ENCODE data around the gene MAPK4. TPM values are rescaled to one million over a fixed set of nuclear protein-coding genes. Genes with fewer than 3 reads are reported as not detected.
"Not testable (repeated sequence)": the region's sequence is repeated elsewhere in the genome, so short reads cannot be mapped to it uniquely, and the experiment has no call there.

Gene MAPK4
- total RNA-seq, result 1 to 10 TPM; 2.0 to 3.8 TPM
- 6.3 TPM for polyA plus RNA-seq (2013, experiment 1 of 2)
- 5.8 TPM for polyA plus RNA-seq (2013, experiment 2 of 2)
- long read RNA-seq, experiment 1, full-length matches to known transcripts, result 2 of 4 reads
- long read RNA-seq, experiment 1, partial matches to known transcripts, result 0 of 4 reads
- long read RNA-seq, experiment 1, other reads (novel, unspliced or antisense), result 2 of 4 reads
- long read RNA-seq, experiment 2, full-length matches to known transcripts, result 9 of 13 reads
- long read RNA-seq, experiment 2, partial matches to known transcripts, result 1 of 13 reads
- long read RNA-seq, experiment 2, other reads (novel, unspliced or antisense), result 3 of 13 reads
- long read RNA-seq, experiment 3, result 0 reads
- long read RNA-seq, experiment 4, result 0 reads

- H3K9ac ChIP-seq (ENCODE audit: extremely low read depth, low read length, poor library complexity, severe bottlenecking), result peak within 1 kb of the TSS; percentile 11
- H3K4me1 Mint-ChIP-seq, result peaks cover 11% of the 10 kb centered on the region
- H3K27ac Mint-ChIP-seq, result no peak within 1 kb of the TSS
- no peaks in the 10 kb centered on the region for H3K36me3 ChIP-seq (ENCODE audit: control insufficient read depth, insufficient read depth, low read length)
- no peaks in the 10 kb centered on the region for H3K9me3 ChIP-seq (ENCODE audit: control insufficient read depth, low read length)
- no peaks in the 10 kb centered on the region for H3K36me3 Mint-ChIP-seq (ENCODE audit: low read depth)
- 0% methylated on average over 21 to 109 of the region's 109 CpGs for WGBS, 2 experiments (ENCODE audit: insufficient coverage in 1 of 2, insufficient read length in 1 of 2)
- no peaks in the 10 kb centered on the region for H3K9me3 Mint-ChIP-seq
- peak within 1 kb of the TSS; percentile 57 for H3K4me3 Mint-ChIP-seq
- H3K4me1 ChIP-seq (ENCODE audit: control insufficient read depth, insufficient read depth, low read length), result peaks cover 3% of the 10 kb centered on the region
- H3K27me3 Mint-ChIP-seq (ENCODE audit: insufficient read depth), result peaks cover 81% of the 10 kb centered on the region
- no peak for TF ChIP-seq CTCF (conservative IDR thresholded peaks at IDR 0.05)
- peaks cover 63% of the 10 kb centered on the region for H3K27me3 ChIP-seq (ENCODE audit: control insufficient read depth, insufficient read depth, low read length, poor library complexity, severe bottlenecking)
- DNase-seq, result peak; percentile 85
- no peak within 1 kb of the TSS for H3K27ac ChIP-seq (ENCODE audit: low read depth, low read length)
- H3K4me3 ChIP-seq (ENCODE audit: low read length), result peak within 1 kb of the TSS; percentile 79
These were observed at the start of gene MAPK4 for GRCh38 chr18:50559752-50560680. MAPK4 (plus strand) TSS chr18:50560087; CDS start chr18:50663959, 103,872 bp downstream.

GRCh38 chr18:50517277-50517676 is 42.6 kb upstream of the MAPK4 start:
- WGBS, 2 experiments (ENCODE audit: insufficient coverage in 1 of 2, insufficient read length in 1 of 2), result 76% methylated on average over 3 of the region's 5 CpGs; no CpG with 5 or more reads in 1 of the 2 experiments
- not testable (repeated sequence) for H3K4me3 Mint-ChIP-seq; H3K36me3 Mint-ChIP-seq (ENCODE audit: low read depth); H3K27me3 Mint-ChIP-seq (ENCODE audit: insufficient read depth); DNase-seq; H3K4me3 ChIP-seq (ENCODE audit: low read length); H3K4me1 ChIP-seq (ENCODE audit: control insufficient read depth, insufficient read depth, low read length); H3K27me3 ChIP-seq (ENCODE audit: control insufficient read depth, insufficient read depth, low read length, poor library complexity, severe bottlenecking); H3K9ac ChIP-seq (ENCODE audit: extremely low read depth, low read length, poor library complexity, severe bottlenecking); H3K27ac Mint-ChIP-seq; H3K9me3 ChIP-seq (ENCODE audit: control insufficient read depth, low read length); H3K4me1 Mint-ChIP-seq; H3K9me3 Mint-ChIP-seq; H3K27ac ChIP-seq (ENCODE audit: low read depth, low read length); H3K36me3 ChIP-seq (ENCODE audit: control insufficient read depth, insufficient read depth, low read length)

GRCh38 chr18:50518787-50519546 is 40.9 kb upstream of the MAPK4 start:
- H3K9me3 ChIP-seq (ENCODE audit: control insufficient read depth, low read length), result no peaks in the 10 kb centered on the region
- Mint-ChIP-seq H3K4me3 (no peak overlapping the region), H3K36me3 (ENCODE audit: low read depth) (no peaks in the 10 kb centered on the region), H3K27ac (no peak overlapping the region), H3K4me1 (peaks cover 2% of the 10 kb centered on the region), H3K27me3 (ENCODE audit: insufficient read depth) (peaks cover 7% of the 10 kb centered on the region), H3K9me3 (peaks cover 2% of the 10 kb centered on the region)
- no peaks in the 10 kb centered on the region for H3K36me3 ChIP-seq (ENCODE audit: control insufficient read depth, insufficient read depth, low read length)
- no peaks in the 10 kb centered on the region for H3K27me3 ChIP-seq (ENCODE audit: control insufficient read depth, insufficient read depth, low read length, poor library complexity, severe bottlenecking)
- H3K27ac ChIP-seq (ENCODE audit: low read depth, low read length), result no peak overlapping the region
- no peak for DNase-seq
- no peak for TF ChIP-seq CTCF (conservative IDR thresholded peaks at IDR 0.05)
- H3K9ac ChIP-seq (ENCODE audit: extremely low read depth, low read length, poor library complexity, severe bottlenecking), result no peak overlapping the region
- no peak overlapping the region for H3K4me3 ChIP-seq (ENCODE audit: low read length)
- H3K4me1 ChIP-seq (ENCODE audit: control insufficient read depth, insufficient read depth, low read length), result no peaks in the 10 kb centered on the region
- 89 to 92% methylated on average over 3 to 4 of the region's 4 CpGs for WGBS, 2 experiments (ENCODE audit: insufficient coverage in 1 of 2, insufficient read length in 1 of 2)

Measured in endodermal cell (in vitro differentiated cells).